HCT116 (cell line): ENCODE measurements around the gene GPX5. TPM values are rescaled to one million over a fixed set of nuclear protein-coding genes. Genes with fewer than 3 reads are reported as not detected.

ENCODE experiments used
- ATAC-seq: fragments of 200-7000 bp; cut with Tn5 transposase; 2 replicates; pipeline ENCODE4 v1.9.1; 2020; ENCODE audit warnings: mild to moderate bottlenecking, moderate library complexity
- BruUV-seq: library from RNA; stranded (reverse); fragments of 400-500 nt; replicated peaks from 2 replicates; lab custom pipeline; 2021; lab: Mats Ljungman, UMichigan
- CTCF ChIA-PET: fragments of 300-600 bp; sonication (Branson Sonifier 250); formaldehyde crosslinking; loops from one replicate; lab custom pipeline; 2021; ENCODE audit warnings: antibody characterized with exemption; lab: Charles Lee
- POLR2A ChIA-PET: fragments of 300-600, 350-600 bp; sonication (Branson Sonifier 250); formaldehyde crosslinking; loops from one replicate; lab custom pipeline; 2021; ENCODE audit warnings: antibody characterized with exemption; lab: Charles Lee
- RAD21 ChIA-PET, 2 experiments: fragments of 300-600 bp; sonication (Branson Sonifier 250); formaldehyde crosslinking; loops; one replicate each; lab custom pipeline; 2023; ENCODE audit warnings: low total read pairs in 2 of 2; ENCODE audit not compliant: uncharacterized antibody in 2 of 2, unreplicated experiment in 2 of 2, low non-redundant PET in 1 of 2; lab: Charles Lee
- DNase-seq: peaks from one replicate; pipeline ENCODE4 v3.0.0-alpha.2; 2010; ENCODE audit warnings: low read depth, low spot score
- H2AFZ ChIP-seq: fragments of 200-600 bp; shearing (Covaris generic), sonication (generic); 2 replicates; pipeline ENCODE4 v1.6.1; 2017; ENCODE audit warnings: low read depth, mixed run types, mixed read lengths, antibody characterized with exemption, low read length; ENCODE audit not compliant: poor library complexity, severe bottlenecking
- H3K27ac ChIP-seq: 2 replicates; pipeline ENCODE4 v1.5.1; 2012; ENCODE audit warnings: low read depth, low read length
- H3K27me3 ChIP-seq: fragments of 200-600 bp; sonication (generic); 2 replicates; pipeline ENCODE4 v1.6.1; 2016; ENCODE audit warnings: mixed run types, low read length, mixed read lengths; ENCODE audit not compliant: insufficient read depth
- H3K36me3 ChIP-seq, 2 experiments: fragments of 200-500 bp in 1 of 2; fragments of 200-600 bp in 1 of 2; sonication (Bioruptor generic) in 1 of 2; sonication (generic) in 1 of 2; 2 replicates each; pipeline versions ENCODE4 v1.5.1 to v1.6.1; 2014 to 2016; ENCODE audit warnings: low read length in 2 of 2, inconsistent platforms in 1 of 2, mixed read lengths in 1 of 2, mixed run types in 1 of 2; ENCODE audit not compliant: insufficient read depth in 2 of 2, control insufficient read depth in 1 of 2
- H3K4me1 ChIP-seq, 2 experiments: fragments of 200-600 bp in 1 of 2; sonication (generic) in 1 of 2; 2 replicates each; pipeline versions ENCODE4 v1.5.1 to v1.6.1; 2012 to 2017; ENCODE audit warnings: low read length in 2 of 2, inconsistent platforms in 1 of 2, mild to moderate bottlenecking in 1 of 2, mixed read lengths in 1 of 2, mixed run types in 1 of 2, moderate library complexity in 1 of 2; ENCODE audit not compliant: insufficient read depth in 2 of 2, control insufficient read depth in 1 of 2
- H3K4me2 ChIP-seq: fragments of 200-600 bp; sonication (generic); 2 replicates; pipeline ENCODE4 v1.6.1; 2017; ENCODE audit warnings: mixed run types, low read length, mixed read lengths
- H3K4me3 ChIP-seq, 2 experiments: fragments of 200-600 bp in 1 of 2; sonication (generic) in 1 of 2; replicated peaks in 1 of 2; 2 replicates each; pipeline ENCODE4 v1.5.1; 2011 to 2016; ENCODE audit warnings: low read length in 2 of 2, control low read depth in 1 of 2, low read depth in 1 of 2, mild to moderate bottlenecking in 1 of 2, mixed read lengths in 1 of 2, mixed run types in 1 of 2
- H3K79me2 ChIP-seq: fragments of 200-600 bp; sonication (generic); 2 replicates; pipeline ENCODE4 v1.6.1; 2017; ENCODE audit warnings: mild to moderate bottlenecking, mixed run types, low read length, moderate library complexity, mixed read lengths; ENCODE audit not compliant: insufficient read depth
- H3K9ac ChIP-seq: fragments of 200-600 bp; sonication (generic); 2 replicates; pipeline ENCODE4 v1.6.1; 2016; ENCODE audit warnings: low read length, mixed read lengths
- H3K9me2 ChIP-seq: fragments of 200-600 bp; sonication (generic), shearing (Covaris generic); 2 replicates; pipeline ENCODE4 v1.6.1; 2017; ENCODE audit warnings: mixed run types, mild to moderate bottlenecking, moderate library complexity; ENCODE audit not compliant: insufficient read depth
- H3K9me3 ChIP-seq, 2 experiments: fragments of 200-500 bp in 1 of 2; fragments of 200-600 bp in 1 of 2; sonication (Bioruptor generic) in 1 of 2; sonication (generic) in 1 of 2; 2 replicates each; pipeline ENCODE4 v1.6.1; 2014 to 2017; ENCODE audit warnings: low read length in 2 of 2, mixed read lengths in 2 of 2, inconsistent platforms in 1 of 2, low read depth in 1 of 2, mild to moderate bottlenecking in 1 of 2, mixed run types in 1 of 2, moderate library complexity in 1 of 2; ENCODE audit not compliant: control insufficient read depth in 1 of 2, insufficient read depth in 1 of 2
- H4K20me1 ChIP-seq: fragments of 200-600 bp; sonication (generic), shearing (Covaris generic); 2 replicates; pipeline ENCODE4 v1.6.1; 2017; ENCODE audit warnings: mixed run types, mild to moderate bottlenecking, moderate library complexity; ENCODE audit not compliant: insufficient read depth
- CEBPB ChIP-seq: IDR thresholded peaks from 2 replicates; pipeline ENCODE4 v1.6.1; 2012; ENCODE audit warnings: low read depth
- ELF1 ChIP-seq: IDR thresholded peaks from 2 replicates; pipeline ENCODE4 v1.6.1; 2012; ENCODE audit warnings: low read depth, borderline replicate concordance
- EZH2 ChIP-seq: fragments of 200-600 bp; sonication (generic); IDR thresholded peaks from 2 replicates; pipeline ENCODE4 v1.6.1; 2017; ENCODE audit warnings: antibody characterized with exemption, mixed run types
- EZH2phosphoT487 ChIP-seq: fragments of 200-600 bp; IDR thresholded peaks from 2 replicates; pipeline ENCODE4 v1.6.1; 2018; ENCODE audit warnings: antibody characterized with exemption, borderline replicate concordance
- JUND ChIP-seq: IDR thresholded peaks from 2 replicates; pipeline ENCODE4 v1.6.1; 2012
- POLR2A ChIP-seq: IDR thresholded peaks from 2 replicates; pipeline ENCODE4 v1.7.0; 2011; ENCODE audit warnings: borderline replicate concordance; ENCODE audit not compliant: insufficient read depth, insufficient read length; ENCODE audit errors: extremely low read depth
- POLR2AphosphoS5 ChIP-seq: IDR thresholded peaks from 2 replicates; pipeline ENCODE4 v1.6.1; 2011; ENCODE audit warnings: mild to moderate bottlenecking, low read depth, low read length, moderate library complexity
- RAD21 ChIP-seq: IDR thresholded peaks from 2 replicates; pipeline ENCODE4 v1.6.1; 2012; ENCODE audit warnings: low read depth, mild to moderate bottlenecking
- SIN3A ChIP-seq: IDR thresholded peaks from 2 replicates; pipeline ENCODE4 v1.6.1; 2012; ENCODE audit warnings: low read depth
- SRF ChIP-seq: IDR thresholded peaks from 2 replicates; pipeline ENCODE4 v1.6.1; 2012; ENCODE audit warnings: low read depth
- TCF7L2 ChIP-seq: IDR thresholded peaks from 2 replicates; pipeline ENCODE4 v1.7.0; 2011; ENCODE audit warnings: borderline replicate concordance, inconsistent platforms; ENCODE audit not compliant: insufficient read depth, insufficient read length; ENCODE audit errors: extremely low read depth
- YY1 ChIP-seq: IDR thresholded peaks from 2 replicates; pipeline ENCODE4 v1.6.1; 2011; ENCODE audit warnings: low read length, low read depth, moderate library complexity, mild to moderate bottlenecking; ENCODE audit not compliant: insufficient replicate concordance; ENCODE audit errors: extremely low read depth
- ZFX ChIP-seq: fragments of 450-650 bp; IDR thresholded peaks from 2 replicates; pipeline ENCODE4 v1.6.1; 2017
- ZNF274 ChIP-seq: fragments of 200-500 bp; sonication (Bioruptor generic); IDR thresholded peaks from 2 replicates; pipeline ENCODE4 v1.6.1; 2014; ENCODE audit warnings: mild to moderate bottlenecking, low read depth, low read length, inconsistent platforms
- intact Hi-C: fragments of 100-400 bp; cut with micrococcal nuclease; formaldehyde crosslinking; loops from 2 replicates; pipeline ENCODE4 v1.10.0; 2022
- total RNA-seq: library from RNA; stranded (reverse); gene quantifications from one replicate; pipeline ENCODE4 v1.2.1, GENCODE V29; 2021; ENCODE audit not compliant: unreplicated experiment
- TF ChIP-seq, protein P1 (sequence below): IDR thresholded peaks from 2 replicates; pipeline ENCODE4 v1.6.1; 2011; ENCODE audit warnings: mild to moderate bottlenecking, low read length, moderate library complexity; ENCODE audit not compliant: insufficient replicate concordance; ENCODE audit errors: extremely low read depth
- TF ChIP-seq, protein P2 (sequence below): IDR thresholded peaks from 2 replicates; pipeline ENCODE4 v1.6.1; 2012
- TF ChIP-seq, protein P3 (sequence below), 3 experiments: fragments of 200-600 bp in 1 of 3; sonication (generic) in 1 of 3; IDR thresholded peaks in 2 of 3; conservative IDR thresholded peaks in 1 of 3; 2 replicates each; pipeline ENCODE4 v1.5.1; 2012 to 2017; ENCODE audit warnings: low read depth in 2 of 3, low read length in 2 of 3, antibody characterized with exemption in 1 of 3, borderline replicate concordance in 1 of 3, control low read depth in 1 of 3, mild to moderate bottlenecking in 1 of 3, mixed read lengths in 1 of 3, mixed run types in 1 of 3, moderate library complexity in 1 of 3; ENCODE audit not compliant: insufficient read depth in 1 of 3

Gene GPX5
- total RNA-seq, 1 experiment from 2014 or later: not detected

DNA sequence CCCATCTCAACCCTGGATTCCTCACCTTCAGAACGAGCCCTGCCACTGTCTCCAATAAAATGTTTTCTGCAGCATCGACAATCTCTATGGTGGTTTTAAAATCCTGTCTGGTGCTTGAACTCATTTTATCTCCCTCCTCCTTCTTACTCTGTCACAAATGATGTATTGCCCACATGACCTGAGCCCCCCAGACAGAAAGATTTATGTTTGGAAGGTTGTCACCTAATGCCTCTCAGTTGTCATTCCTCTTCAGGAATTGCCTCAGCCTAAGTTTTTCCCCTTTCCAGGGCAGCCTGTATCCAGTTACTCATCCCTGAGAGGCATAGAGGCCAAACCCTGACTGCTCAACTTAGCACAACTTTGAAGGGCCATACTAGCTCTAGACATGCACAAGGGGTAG, 9.2 kb downstream of the GPX5 start:
- H3K4me1 ChIP-seq: peaks cover 0 to 17% of the 10 kb centered on the region in 2 experiments; a peak in 2 of 4 replicates
- H3K36me3 ChIP-seq: no peaks in the 10 kb centered on the region
- H3K27ac ChIP-seq: no peak overlapping the region
- no peak overlapping the region for H3K9ac ChIP-seq
- no peaks in the 10 kb centered on the region for H3K9me3 ChIP-seq
- ATAC-seq (no peak), DNase-seq (no peak)
- H2AFZ ChIP-seq: no peak overlapping the region
- POLR2A ChIA-PET: no interaction called here
- CTCF ChIA-PET: no interaction called here
- no peaks in the 10 kb centered on the region for H3K27me3 ChIP-seq
- no peaks in the 10 kb centered on the region for H4K20me1 ChIP-seq
- RAD21 ChIA-PET: no interaction called here
- H3K79me2 ChIP-seq: no peaks in the 10 kb centered on the region
- intact Hi-C loops: no loop called here
- H3K9me2 ChIP-seq: no peaks in the 10 kb centered on the region
- TF ChIP-seq ZFX: no peak
- no peak for TF ChIP-seq YY1
- TF ChIP-seq ZNF274: no peak
- TF ChIP-seq SIN3A: no peak
- no peak for TF ChIP-seq POLR2A
- TF ChIP-seq RAD21: no peak
- no peak for TF ChIP-seq EZH2phosphoT487
- no peak for TF ChIP-seq POLR2AphosphoS5
- no peak for TF ChIP-seq JUND
- no peak for TF ChIP-seq TCF7L2
- TF ChIP-seq, protein P1, sequence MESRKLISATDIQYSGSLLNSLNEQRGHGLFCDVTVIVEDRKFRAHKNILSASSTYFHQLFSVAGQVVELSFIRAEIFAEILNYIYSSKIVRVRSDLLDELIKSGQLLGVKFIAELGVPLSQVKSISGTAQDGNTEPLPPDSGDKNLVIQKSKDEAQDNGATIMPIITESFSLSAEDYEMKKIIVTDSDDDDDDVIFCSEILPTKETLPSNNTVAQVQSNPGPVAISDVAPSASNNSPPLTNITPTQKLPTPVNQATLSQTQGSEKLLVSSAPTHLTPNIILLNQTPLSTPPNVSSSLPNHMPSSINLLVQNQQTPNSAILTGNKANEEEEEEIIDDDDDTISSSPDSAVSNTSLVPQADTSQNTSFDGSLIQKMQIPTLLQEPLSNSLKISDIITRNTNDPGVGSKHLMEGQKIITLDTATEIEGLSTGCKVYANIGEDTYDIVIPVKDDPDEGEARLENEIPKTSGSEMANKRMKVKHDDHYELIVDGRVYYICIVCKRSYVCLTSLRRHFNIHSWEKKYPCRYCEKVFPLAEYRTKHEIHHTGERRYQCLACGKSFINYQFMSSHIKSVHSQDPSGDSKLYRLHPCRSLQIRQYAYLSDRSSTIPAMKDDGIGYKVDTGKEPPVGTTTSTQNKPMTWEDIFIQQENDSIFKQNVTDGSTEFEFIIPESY: no peak
- TF ChIP-seq SRF: no peak
- TF ChIP-seq EZH2: no peak
- no peak for TF ChIP-seq ELF1
- TF ChIP-seq, protein P2, sequence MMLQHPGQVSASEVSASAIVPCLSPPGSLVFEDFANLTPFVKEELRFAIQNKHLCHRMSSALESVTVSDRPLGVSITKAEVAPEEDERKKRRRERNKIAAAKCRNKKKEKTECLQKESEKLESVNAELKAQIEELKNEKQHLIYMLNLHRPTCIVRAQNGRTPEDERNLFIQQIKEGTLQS: no peak
- TF ChIP-seq, protein P3, sequence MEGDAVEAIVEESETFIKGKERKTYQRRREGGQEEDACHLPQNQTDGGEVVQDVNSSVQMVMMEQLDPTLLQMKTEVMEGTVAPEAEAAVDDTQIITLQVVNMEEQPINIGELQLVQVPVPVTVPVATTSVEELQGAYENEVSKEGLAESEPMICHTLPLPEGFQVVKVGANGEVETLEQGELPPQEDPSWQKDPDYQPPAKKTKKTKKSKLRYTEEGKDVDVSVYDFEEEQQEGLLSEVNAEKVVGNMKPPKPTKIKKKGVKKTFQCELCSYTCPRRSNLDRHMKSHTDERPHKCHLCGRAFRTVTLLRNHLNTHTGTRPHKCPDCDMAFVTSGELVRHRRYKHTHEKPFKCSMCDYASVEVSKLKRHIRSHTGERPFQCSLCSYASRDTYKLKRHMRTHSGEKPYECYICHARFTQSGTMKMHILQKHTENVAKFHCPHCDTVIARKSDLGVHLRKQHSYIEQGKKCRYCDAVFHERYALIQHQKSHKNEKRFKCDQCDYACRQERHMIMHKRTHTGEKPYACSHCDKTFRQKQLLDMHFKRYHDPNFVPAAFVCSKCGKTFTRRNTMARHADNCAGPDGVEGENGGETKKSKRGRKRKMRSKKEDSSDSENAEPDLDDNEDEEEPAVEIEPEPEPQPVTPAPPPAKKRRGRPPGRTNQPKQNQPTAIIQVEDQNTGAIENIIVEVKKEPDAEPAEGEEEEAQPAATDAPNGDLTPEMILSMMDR (IDR thresholded peaks at IDR 0.05 in 2 of 3, conservative IDR thresholded peaks at IDR 0.05 in 1 of 3; ENCODE audit: borderline replicate concordance in 1 of 3, insufficient read depth in 1 of 3, low read depth in 2 of 3, low read length in 2 of 3): no peak
- TF ChIP-seq CEBPB: no peak
- TF ChIP-seq, all 23 proteins: peak for 0
- H3K4me2 ChIP-seq: no peak overlapping the region
- BruUV-seq: no TSS peak
- H3K4me3 ChIP-seq: no peak overlapping the region
